Measurements from ENCODE around the gene SPATA24.
A peak's percentile ranks its signal among the peaks of the same experiment; 100 is the strongest.
"Not testable (repeated sequence)": the region's sequence is repeated elsewhere in the genome, so short reads cannot be mapped to it uniquely, and the experiment has no call there.

Gene SPATA24

DNA sequence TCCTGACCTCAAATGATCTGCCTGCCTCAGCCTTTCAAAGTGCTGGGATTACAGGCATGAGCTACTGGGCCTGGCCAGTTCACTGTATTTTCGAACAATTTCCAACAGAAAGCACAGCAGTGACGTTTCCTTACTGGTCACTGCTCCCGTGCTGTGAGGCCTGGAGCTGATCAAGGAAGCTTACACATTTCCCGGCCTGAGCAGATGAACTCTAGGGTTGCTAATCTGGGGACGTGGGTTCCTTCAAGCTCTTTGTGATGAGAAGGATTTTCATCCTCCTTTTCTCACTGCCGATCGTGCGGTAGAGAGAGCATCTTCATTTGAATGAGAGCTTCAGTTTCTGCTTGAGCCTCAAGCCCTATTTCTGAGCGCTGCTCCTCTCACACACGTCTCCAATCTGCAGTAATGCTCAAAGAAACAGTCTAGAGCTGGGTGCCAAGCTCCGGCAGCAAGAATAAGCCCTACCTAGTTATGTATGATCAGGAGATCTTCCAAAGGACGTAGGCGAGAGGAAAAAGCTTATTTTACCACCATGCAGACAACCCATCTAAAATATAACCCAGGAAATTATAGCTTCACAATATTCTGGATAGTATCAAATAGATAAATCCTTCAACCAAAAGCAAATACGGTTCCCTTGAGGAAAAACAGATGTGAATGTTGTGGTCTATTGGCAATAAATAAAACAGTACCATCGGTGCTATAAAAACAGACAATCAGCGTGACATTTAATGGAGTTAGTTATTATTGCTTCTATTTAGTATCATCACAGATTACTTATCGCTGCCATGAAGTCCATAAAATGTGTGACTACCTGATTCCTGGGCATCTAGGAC lies 7.3 kb upstream of the SPATA24 start:
- Mint-ChIP-seq H3K27me3 (no peaks in the 10 kb centered on the region), H3K36me3 (ENCODE audit: insufficient read depth) (no peaks in the 10 kb centered on the region), H3K27ac (no peak overlapping the region), H3K9me3 (no peaks in the 10 kb centered on the region), H3K4me1 (ENCODE audit: low read depth in 2 of 2) (no peaks in the 10 kb centered on the region), H3K4me3 (no peak overlapping the region)
- ATAC-seq (replicated peaks), result no peak
- DNase-seq, result no peak

DNA sequence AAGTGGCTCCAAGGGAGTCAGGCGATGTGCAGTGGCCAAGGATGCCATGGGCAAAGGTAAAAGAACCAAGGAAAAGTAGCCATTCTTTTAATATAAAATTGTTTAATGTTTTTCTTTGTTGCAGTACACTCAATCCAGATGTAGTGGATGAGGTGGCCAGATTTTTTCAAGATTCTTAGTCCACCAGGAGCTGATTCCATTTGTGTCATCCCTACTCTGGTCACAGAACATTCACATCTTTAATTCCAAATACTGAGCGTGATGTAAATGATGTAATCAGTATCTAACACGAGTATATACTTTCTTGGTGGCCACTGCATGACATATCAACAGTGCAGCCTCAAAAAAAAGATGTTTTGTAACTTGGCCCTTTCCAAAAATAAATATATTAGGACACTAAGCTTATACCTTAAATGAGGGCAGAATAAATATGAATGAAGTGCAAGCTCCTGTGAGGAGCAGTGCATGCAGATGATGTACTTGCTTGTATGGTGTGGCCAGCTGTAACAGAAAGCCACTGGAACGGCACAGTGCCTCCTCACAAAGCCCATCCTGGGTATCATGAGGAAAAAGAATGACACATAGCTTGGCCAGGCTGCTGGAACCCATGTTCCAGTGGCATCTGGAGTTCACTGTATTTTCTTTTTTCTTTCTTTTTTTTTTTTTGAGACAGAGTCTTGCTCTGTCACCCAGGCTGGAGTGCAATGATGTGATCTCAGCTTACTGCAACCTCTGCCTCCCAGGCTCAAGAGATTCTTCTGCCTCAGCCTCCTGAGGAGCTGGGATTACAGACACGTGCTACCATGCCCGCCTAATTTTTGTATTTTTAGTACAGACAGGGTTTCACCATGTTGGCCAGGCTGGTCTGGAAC lies 6.5 kb upstream of the SPATA24 start:
- no peak for DNase-seq
- Mint-ChIP-seq H3K4me3 (no peak overlapping the region), H3K36me3 (ENCODE audit: insufficient read depth) (no peaks in the 10 kb centered on the region), H3K27ac (no peak overlapping the region), H3K9me3 (no peaks in the 10 kb centered on the region), H3K27me3 (no peaks in the 10 kb centered on the region), H3K4me1 (ENCODE audit: low read depth in 2 of 2) (no peaks in the 10 kb centered on the region)
- no peak for ATAC-seq (replicated peaks)

DNA sequence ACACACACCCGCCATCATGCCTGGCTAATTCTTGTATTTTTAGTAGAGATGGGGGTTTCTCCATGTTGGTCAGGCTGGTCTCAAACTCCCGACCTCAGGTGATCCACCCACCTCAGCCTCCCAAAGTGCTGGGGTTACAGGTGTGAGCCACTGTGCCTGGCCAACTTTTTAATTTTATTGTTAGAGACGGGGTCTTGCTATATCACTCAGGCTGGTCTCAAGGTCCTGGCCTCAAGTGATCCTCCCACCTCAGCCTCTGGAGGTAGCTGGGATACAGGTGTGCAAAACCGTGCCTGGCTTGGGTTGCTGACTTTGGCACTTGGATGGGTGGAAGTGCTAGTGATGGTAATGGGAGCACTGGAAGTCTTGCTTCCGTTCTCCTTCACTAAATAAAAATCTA lies 5.2 kb upstream of the SPATA24 start:
- DNase-seq; H3K36me3 Mint-ChIP-seq (ENCODE audit: insufficient read depth); H3K4me3 Mint-ChIP-seq; H3K27ac Mint-ChIP-seq; ATAC-seq (replicated peaks); H3K4me1 Mint-ChIP-seq (ENCODE audit: low read depth in 2 of 2); H3K27me3 Mint-ChIP-seq; H3K9me3 Mint-ChIP-seq: not testable (repeated sequence)

DNA sequence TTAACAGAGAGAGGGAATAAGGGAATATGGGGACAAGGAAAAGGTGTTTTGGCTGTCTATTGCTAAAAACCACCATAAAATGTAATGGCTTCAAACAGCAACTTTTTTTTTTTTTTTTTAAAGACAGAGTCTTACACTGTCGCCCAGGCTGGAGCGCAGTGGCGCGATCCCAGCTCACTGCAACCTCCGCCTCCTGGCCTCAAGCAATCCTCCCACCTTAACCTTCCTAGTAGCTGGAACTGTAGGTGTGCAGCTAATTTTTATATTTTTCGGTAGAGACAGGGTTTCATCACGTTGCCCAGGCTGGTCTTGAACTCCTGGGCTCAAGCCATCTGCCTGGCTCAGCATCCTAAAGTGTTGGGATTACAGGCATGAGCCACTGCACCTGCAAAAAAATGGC lies 4.3 kb upstream of the SPATA24 start:
- ATAC-seq (replicated peaks) (no peak), DNase-seq (no peak)
- H3K4me1 Mint-ChIP-seq (ENCODE audit: low read depth in 2 of 2), result peaks cover 13 to 14% of the 10 kb centered on the region in 2 donors
- peaks cover 6% of the 10 kb centered on the region for H3K36me3 Mint-ChIP-seq (ENCODE audit: insufficient read depth)
- H3K9me3 Mint-ChIP-seq, result no peaks in the 10 kb centered on the region
- H3K27me3 Mint-ChIP-seq, result no peaks in the 10 kb centered on the region
- no peak overlapping the region for H3K27ac Mint-ChIP-seq
- H3K4me3 Mint-ChIP-seq, result no peak overlapping the region

DNA sequence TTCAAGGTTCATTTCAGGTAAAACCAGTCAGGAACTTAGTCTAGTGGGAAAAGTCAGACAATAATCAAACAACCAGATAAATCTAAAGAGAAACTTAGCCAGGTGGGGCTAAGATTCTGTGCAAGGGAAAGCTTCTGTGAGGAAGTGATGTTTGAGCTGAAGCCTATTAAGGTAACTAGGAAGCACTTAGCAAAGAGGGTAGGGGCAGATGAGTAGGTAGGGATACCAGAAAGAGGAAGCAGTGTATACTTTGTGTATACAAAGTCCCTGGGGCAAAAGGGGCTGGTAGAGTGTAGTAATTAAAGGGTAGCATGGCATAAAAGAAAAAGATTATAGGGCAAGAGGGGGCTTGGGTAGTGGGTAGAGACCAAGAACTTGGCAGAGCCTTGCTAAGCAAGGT lies 3.6 kb upstream of the SPATA24 start:
- peaks cover 6% of the 10 kb centered on the region for H3K36me3 Mint-ChIP-seq (ENCODE audit: insufficient read depth)
- ATAC-seq (replicated peaks) (no peak), DNase-seq (no peak)
- H3K4me1 Mint-ChIP-seq (ENCODE audit: low read depth in 2 of 2), result peaks cover 18 to 20% of the 10 kb centered on the region in 2 donors
- no peak overlapping the region for H3K27ac Mint-ChIP-seq
- H3K27me3 Mint-ChIP-seq, result no peaks in the 10 kb centered on the region
- no peaks in the 10 kb centered on the region for H3K9me3 Mint-ChIP-seq
- no peak overlapping the region for H3K4me3 Mint-ChIP-seq

DNA sequence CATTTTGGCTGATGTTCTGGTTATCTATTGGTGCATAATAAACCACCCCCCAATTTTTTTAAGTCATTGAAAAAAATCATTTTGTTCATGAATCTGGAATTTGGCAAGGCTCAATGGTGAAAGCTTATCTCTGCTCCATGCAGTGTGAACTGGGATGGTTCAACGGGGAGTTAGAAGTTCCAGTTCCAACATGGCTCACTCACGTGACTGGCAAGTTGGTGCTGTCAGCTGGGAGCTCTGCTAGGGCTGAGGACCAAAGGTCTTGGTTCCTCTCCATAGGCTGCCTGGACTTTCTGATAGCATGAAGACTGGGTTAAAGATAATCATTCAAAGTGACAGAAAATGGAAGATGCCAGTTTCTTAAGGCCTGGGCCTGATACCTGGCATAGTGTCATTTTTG lies 3.1 kb upstream of the SPATA24 start:
- no peak overlapping the region for H3K4me3 Mint-ChIP-seq
- no peaks in the 10 kb centered on the region for H3K27me3 Mint-ChIP-seq
- peaks cover 6% of the 10 kb centered on the region for H3K36me3 Mint-ChIP-seq (ENCODE audit: insufficient read depth)
- DNase-seq, result no peak
- H3K9me3 Mint-ChIP-seq, result no peaks in the 10 kb centered on the region
- no peak for ATAC-seq (replicated peaks)
- no peak overlapping the region for H3K27ac Mint-ChIP-seq
- peaks cover 18 to 23% of the 10 kb centered on the region in 2 donors for H3K4me1 Mint-ChIP-seq (ENCODE audit: low read depth in 2 of 2)

DNA sequence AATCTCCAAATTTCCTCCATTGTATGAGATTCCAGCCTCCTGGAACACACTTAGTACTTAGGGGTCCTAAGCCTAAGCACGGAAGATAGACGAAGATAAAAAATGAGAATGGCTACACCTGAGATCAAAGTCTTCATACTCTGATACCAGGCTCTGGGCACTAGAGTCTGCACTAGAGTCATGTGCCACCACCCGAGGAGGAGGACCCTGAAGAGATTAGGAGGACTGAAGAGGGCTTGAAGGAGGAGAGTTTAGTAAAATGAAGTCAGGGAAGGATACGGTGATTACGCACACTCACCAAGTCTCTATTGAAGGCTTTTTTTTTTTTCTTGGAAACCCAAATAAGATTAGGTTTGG lies 573 bp upstream of the SPATA24 start:
- peaks cover 6% of the 10 kb centered on the region for H3K36me3 Mint-ChIP-seq (ENCODE audit: insufficient read depth)
- ATAC-seq (replicated peaks), result no peak
- H3K4me3 Mint-ChIP-seq, result peak overlapping the region; percentile 89 to 91
- no peak for DNase-seq
- no peaks in the 10 kb centered on the region for H3K9me3 Mint-ChIP-seq
- H3K27ac Mint-ChIP-seq, result peak overlapping the region; percentile 94 to 95
- no peaks in the 10 kb centered on the region for H3K27me3 Mint-ChIP-seq
- H3K4me1 Mint-ChIP-seq (ENCODE audit: low read depth in 2 of 2), result peaks cover 22 to 24% of the 10 kb centered on the region in 2 donors

DNA sequence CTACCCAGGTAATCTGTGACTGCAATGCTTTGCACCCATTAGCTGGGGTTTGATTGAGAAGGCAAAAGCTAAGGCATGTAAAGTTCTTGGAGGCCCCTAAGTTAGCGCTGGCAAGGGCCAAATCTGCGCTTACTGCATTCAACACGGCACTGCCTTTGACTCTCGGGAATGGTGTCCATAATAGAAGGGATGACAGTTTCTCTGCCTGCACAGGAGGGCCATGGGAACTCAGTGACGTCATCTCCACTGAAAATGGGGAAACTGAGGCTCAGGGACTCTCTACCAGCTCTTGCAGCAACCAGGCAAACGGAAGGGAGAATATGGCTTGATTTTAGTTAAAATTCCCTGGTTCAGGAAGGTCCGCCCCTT lies 487 bp downstream of the SPATA24 start:
- Mint-ChIP-seq H3K27ac (peak overlapping the region; percentile 94 to 95), H3K4me3 (peak overlapping the region; percentile 89 to 91), H3K36me3 (ENCODE audit: insufficient read depth) (peaks cover 6% of the 10 kb centered on the region), H3K4me1 (ENCODE audit: low read depth in 2 of 2) (peaks cover 25 to 27% of the 10 kb centered on the region in 2 donors), H3K9me3 (no peaks in the 10 kb centered on the region), H3K27me3 (no peaks in the 10 kb centered on the region)
- ATAC-seq (replicated peaks) (no peak), DNase-seq (no peak)

DNA sequence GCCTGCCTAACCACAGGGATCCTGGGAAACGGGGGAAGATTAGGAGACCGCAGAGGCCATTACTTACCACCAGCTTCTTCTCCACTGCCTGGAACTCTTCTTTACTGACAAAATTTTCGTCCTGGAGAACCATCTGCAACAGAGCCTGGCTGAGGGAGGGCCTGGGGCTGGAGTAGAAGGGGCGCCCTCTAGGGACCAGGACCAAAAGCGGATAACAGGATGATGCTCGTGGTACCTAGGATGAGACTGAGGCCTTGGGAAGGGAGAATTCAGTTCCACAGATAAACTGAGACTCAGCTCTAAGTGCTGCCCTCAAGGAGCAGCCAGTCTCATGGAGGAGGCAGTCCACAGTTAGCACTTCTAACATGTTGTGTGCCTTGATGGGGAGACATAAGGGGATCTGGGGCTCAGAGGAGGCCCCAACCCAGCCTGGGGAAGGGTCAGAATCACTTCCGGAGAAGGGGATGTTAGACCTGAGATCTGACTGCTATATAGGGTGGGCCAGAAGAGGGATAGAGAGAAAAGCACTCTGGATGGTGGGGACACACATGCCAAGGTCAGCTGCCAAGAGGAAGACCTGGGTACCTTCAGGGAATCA lies 1.2 kb downstream of the SPATA24 start:
- Mint-ChIP-seq H3K4me3 (peak overlapping the region; percentile 89 to 91), H3K27me3 (no peaks in the 10 kb centered on the region), H3K9me3 (no peaks in the 10 kb centered on the region), H3K4me1 (ENCODE audit: low read depth in 2 of 2) (peaks cover 25 to 27% of the 10 kb centered on the region in 2 donors), H3K36me3 (ENCODE audit: insufficient read depth) (peaks cover 6% of the 10 kb centered on the region), H3K27ac (peak overlapping the region; percentile 94 to 95)
- ATAC-seq (replicated peaks) (no peak), DNase-seq (no peak)

DNA sequence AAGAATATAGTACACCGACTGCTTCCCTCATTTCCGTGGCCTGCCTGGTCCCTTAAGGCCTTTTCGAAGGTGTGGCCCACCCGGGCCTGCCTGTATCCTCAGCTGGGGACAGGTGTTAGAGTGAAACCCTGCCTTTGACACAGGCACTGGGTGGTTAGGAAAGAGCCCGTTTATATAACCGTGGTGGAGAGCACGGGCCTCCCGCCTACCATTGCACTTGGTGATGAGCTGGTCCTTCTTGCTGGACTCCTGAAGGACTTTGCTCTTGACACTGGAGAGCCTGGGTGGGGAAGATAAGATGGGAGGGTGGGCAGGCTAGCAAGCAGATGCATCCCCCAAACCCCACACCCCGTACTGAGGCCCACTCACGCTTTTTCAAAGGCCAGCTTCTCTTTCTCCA lies 2.3 kb downstream of the SPATA24 start:
- Mint-ChIP-seq H3K4me1 (ENCODE audit: low read depth in 2 of 2) (peaks cover 25 to 28% of the 10 kb centered on the region in 2 donors), H3K9me3 (no peaks in the 10 kb centered on the region), H3K4me3 (no peak overlapping the region), H3K27ac (no peak overlapping the region), H3K36me3 (ENCODE audit: insufficient read depth) (peaks cover 6% of the 10 kb centered on the region), H3K27me3 (no peaks in the 10 kb centered on the region)
- DNase-seq (no peak), ATAC-seq (replicated peaks) (no peak)

DNA sequence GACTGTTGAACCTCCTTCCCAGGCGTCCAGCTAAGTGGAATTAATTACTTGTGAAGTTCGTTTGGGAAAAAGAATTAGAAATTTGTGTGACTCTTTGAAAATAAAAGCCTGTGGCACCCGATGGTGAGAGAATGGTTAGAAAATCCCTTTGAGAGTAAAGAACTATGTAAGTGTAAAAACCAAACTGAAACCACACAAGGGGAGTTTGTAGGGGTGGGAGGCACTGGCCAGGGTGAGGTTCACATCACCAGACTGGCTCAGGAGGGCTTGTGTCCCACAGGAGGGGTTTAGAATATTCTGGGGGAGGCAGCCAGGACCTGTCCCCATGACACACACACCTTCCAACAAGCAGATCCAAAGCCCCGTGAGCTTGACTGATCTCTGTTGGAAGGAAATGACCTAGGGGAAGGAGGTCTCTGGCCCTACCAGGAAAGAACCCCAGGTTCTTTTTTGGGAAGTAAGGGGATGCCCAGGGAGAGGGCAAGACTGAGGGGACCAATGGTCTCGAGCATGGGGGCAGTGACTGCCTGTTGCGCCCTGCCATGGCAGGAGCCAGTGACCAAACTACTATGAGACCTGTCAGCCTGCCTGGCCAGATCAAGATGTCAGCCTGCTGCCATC lies 4.3 kb downstream of the SPATA24 start:
- no peak for ATAC-seq (replicated peaks)
- no peaks in the 10 kb centered on the region for H3K9me3 Mint-ChIP-seq
- H3K27ac Mint-ChIP-seq, result peak overlapping the region in 1 of 2 donors; percentile 33
- DNase-seq, result no peak
- peaks cover 24 to 29% of the 10 kb centered on the region in 2 donors for H3K4me1 Mint-ChIP-seq (ENCODE audit: low read depth in 2 of 2)
- H3K27me3 Mint-ChIP-seq, result no peaks in the 10 kb centered on the region
- peaks cover 6% of the 10 kb centered on the region for H3K36me3 Mint-ChIP-seq (ENCODE audit: insufficient read depth)
- H3K4me3 Mint-ChIP-seq, result peak overlapping the region in 1 of 2 donors; percentile 2

DNA sequence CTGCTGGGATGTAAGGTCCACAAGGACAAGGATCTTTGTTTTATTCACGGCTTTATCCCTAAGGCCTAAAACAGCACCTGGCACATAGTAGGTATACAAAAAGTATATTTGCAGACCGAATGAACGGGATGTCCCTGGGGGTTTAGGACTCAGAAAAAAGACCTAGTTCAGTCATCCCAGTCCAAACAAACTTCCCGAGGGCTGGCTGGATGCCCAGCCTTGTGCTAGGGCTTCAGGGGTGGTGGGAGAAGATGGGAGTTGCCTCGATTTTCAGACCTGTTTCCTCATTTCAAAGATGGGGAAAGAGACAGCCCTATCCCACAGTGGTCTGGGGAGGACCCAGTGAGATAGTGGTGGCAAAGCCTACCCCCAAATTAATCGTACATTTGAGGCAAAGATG lies 6.0 kb downstream of the SPATA24 start:
- H3K27ac Mint-ChIP-seq, result no peak overlapping the region
- DNase-seq (no peak), ATAC-seq (replicated peaks) (no peak)
- H3K4me1 Mint-ChIP-seq (ENCODE audit: low read depth in 2 of 2), result peaks cover 11 to 18% of the 10 kb centered on the region in 2 donors
- no peaks in the 10 kb centered on the region for H3K36me3 Mint-ChIP-seq (ENCODE audit: insufficient read depth)
- H3K4me3 Mint-ChIP-seq, result no peak overlapping the region
- no peaks in the 10 kb centered on the region for H3K9me3 Mint-ChIP-seq
- no peaks in the 10 kb centered on the region for H3K27me3 Mint-ChIP-seq

DNA sequence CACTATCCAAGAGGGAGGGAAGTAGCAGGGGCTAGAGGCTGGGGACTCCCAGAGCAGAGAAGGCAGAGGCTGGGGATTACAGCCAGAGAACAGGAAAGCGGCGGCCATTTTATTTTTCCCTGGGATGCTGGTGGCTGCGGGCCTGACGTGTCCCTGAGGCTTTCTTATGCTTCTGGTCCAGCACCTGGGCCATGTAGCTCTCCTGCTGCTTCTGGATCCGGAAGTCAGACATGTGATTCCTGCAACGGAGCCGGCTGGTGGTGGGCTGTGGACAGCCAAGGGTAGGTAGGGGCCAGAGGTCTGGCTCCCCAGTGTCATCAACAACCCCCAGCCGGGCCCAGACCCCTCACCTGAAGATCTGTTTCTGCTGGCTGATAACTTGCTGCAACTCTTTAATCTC lies 7.2 kb downstream of the SPATA24 start:
- no peaks in the 10 kb centered on the region for H3K9me3 Mint-ChIP-seq
- no peak overlapping the region for H3K27ac Mint-ChIP-seq
- no peak for DNase-seq
- no peaks in the 10 kb centered on the region for H3K27me3 Mint-ChIP-seq
- ATAC-seq (replicated peaks), result no peak
- no peaks in the 10 kb centered on the region for H3K36me3 Mint-ChIP-seq (ENCODE audit: insufficient read depth)
- no peak overlapping the region for H3K4me3 Mint-ChIP-seq
- peaks cover 13 to 16% of the 10 kb centered on the region in 2 donors for H3K4me1 Mint-ChIP-seq (ENCODE audit: low read depth in 2 of 2)

Data from effector memory CD8-positive, alpha-beta T cell (primary cell).